Fibroblast of mammary gland (primary cell): ENCODE data around the gene KLHL40.
A peak's percentile ranks its signal among the peaks of the same experiment; 100 is the strongest.

Experiments used
- DNase-seq: peaks from one replicate; pipeline ENCODE4 v3.0.0-alpha.2; 2010; ENCODE audit warnings: low read depth
- H3K4me3 ChIP-seq: 2 replicates; pipeline ENCODE4 v1.5.1; 2011; ENCODE audit warnings: low read depth, mild to moderate bottlenecking, low read length, moderate library complexity; ENCODE audit not compliant: control insufficient read depth
- TF ChIP-seq, protein P1 (sequence below): conservative IDR thresholded peaks from 2 replicates; pipeline ENCODE4 v1.5.1; 2011; ENCODE audit warnings: low read depth, low read length, inconsistent platforms; ENCODE audit not compliant: control insufficient read depth, insufficient read depth

Gene KLHL40

DNA sequence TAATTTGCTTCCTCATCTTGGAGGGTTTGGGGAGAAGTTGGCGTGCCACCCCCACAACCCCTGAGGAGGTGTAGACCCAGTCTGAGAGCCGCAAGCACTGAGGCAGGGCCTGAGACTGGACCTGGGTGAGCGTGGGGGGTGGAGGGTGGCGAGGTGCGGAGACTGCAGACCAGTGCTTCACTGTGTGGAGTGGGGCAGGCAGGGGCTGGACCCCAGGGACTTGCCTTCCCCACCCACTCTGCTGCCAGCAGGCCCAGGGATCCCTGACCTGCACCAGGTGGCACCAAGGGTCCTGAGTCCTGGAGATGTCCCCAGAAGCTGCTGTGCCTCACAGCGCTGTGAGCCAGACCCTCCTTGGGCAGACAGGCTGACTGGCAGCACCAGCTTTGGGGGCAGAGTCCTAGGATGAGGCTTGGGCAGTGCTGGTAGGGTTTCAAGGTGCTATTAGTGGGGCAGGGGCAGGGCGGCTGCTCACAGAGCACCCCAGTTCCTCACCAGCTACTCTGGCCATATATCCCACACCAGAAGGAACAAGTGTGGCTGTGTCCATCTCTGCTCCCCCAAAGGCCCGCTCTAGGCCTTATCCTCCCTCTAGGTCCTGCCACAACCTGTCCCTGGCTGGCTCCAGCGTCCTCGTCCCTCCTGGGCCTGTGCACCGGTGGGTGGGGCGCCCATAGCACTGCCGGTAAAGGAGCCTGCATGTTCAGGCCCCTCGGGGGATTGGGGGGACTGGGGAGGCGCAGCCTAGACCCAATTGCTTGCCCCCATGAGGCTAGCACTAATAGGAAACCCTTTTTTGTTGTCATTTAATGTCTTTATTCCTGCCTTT is 20.1 kb upstream of the KLHL40 start:
- no peak for DNase-seq
- TF ChIP-seq, protein P1, sequence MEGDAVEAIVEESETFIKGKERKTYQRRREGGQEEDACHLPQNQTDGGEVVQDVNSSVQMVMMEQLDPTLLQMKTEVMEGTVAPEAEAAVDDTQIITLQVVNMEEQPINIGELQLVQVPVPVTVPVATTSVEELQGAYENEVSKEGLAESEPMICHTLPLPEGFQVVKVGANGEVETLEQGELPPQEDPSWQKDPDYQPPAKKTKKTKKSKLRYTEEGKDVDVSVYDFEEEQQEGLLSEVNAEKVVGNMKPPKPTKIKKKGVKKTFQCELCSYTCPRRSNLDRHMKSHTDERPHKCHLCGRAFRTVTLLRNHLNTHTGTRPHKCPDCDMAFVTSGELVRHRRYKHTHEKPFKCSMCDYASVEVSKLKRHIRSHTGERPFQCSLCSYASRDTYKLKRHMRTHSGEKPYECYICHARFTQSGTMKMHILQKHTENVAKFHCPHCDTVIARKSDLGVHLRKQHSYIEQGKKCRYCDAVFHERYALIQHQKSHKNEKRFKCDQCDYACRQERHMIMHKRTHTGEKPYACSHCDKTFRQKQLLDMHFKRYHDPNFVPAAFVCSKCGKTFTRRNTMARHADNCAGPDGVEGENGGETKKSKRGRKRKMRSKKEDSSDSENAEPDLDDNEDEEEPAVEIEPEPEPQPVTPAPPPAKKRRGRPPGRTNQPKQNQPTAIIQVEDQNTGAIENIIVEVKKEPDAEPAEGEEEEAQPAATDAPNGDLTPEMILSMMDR: no peak
- no peak overlapping the region for H3K4me3 ChIP-seq

DNA sequence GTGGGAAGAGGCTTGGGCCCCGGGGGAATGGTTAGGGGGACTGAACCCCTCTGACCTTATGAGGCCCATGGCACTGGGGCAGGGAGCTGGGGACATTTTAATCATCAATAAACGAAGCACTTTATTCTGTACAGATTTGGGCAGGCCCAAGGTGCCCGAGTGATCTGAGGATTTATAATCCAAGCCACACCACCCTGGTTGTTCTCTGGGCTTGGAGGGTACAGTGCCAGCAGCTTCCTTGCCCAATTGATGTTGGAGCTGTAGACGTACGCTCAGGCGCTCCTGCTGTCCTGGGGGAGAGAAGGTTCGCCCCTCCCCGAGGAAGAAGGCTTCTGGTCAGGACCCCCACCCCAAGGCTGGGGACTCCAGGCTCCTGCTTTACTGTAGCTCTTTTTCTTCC is 19.3 kb upstream of the KLHL40 start:
- TF ChIP-seq, protein P1: no peak
- no peak for DNase-seq
- H3K4me3 ChIP-seq: no peak overlapping the region

DNA sequence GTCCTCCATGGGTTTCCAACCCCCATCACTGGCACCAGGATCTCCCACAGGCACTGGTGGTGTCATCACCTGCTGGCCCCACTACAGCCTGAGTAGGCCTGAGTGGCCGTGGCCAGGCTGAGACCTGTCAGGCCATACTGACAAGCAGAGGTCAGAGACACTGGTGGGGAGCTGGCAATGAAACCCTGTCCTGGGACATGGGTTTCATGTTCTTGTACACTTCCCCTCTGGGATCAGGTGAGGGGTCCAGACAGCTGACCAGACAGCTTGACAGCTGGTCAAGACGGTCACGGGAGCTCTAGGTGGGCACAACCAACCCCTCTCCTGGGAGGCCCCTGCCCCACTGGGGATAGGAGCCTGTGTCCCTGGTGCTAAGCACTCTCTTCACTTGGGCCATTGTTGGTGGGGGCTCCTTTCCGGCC is 18.7 kb upstream of the KLHL40 start:
- TF ChIP-seq, protein P1: no peak
- H3K4me3 ChIP-seq: no peak overlapping the region
- no peak for DNase-seq

DNA sequence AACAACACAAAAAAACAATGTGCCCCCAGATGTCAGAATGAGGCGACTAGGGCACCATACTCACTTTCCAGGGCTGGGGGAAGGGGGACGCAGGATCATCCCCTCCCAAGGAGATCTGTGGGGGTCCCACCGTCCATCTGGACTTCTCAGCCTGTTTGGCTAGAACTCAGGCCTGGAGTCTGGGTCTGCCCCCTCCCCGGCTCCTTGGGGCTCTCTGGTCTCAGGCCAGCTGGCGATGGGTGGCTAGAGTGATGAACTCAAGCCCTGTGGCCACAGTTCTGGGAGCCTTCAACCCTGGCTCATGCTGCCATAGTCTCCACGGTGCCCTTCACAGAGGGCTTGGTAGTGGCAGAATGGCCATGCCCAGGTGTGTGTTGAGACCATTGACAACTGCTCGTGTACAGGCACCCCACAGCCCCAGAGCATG is 18.2 kb upstream of the KLHL40 start:
- DNase-seq: no peak
- H3K4me3 ChIP-seq: no peak overlapping the region
- TF ChIP-seq, protein P1: no peak

DNA sequence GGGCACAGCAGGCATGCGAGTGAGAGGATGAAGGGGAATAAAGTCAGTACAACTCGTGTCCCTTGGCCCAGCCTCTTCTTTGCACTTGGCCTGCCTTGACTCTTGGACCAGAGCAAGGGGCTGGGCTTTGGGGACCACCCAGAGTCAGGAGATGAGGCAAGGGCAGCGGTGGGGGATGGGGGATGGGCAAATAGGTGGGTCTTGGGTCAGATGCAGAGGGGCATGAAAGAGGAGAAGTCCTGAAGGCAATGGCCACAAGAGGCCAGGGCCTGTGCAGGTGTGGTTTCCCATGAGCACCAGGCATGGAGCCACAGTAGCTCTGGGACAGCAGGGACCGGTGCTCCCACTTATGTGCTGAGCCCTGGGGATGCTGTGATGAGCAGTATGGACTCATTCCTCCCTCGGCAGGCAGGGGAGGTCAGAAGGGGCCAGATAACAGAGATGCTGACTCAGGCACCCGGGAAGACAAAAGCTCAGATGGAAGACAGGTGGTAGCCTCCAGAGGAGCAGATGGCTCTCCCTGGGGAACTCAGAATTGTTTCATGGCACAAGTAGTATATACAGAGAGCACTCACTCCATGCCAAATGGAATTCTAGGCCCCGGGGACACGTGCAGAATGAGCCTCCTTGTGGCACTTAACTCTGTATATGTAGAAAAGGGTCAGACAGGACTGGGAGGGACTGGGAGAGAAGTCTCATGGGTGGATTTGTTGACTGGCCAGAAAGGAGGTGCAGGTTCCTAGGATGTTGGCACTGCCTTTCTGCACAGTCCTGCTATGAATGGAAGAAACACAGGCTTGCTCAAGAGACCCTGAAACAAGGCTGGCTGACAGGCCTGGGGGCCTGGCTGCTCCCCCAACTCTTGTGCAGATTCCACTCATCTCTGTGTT is 17.6 kb upstream of the KLHL40 start:
- TF ChIP-seq, protein P1: no peak
- no peak overlapping the region for H3K4me3 ChIP-seq
- peak; percentile 41 for DNase-seq

DNA sequence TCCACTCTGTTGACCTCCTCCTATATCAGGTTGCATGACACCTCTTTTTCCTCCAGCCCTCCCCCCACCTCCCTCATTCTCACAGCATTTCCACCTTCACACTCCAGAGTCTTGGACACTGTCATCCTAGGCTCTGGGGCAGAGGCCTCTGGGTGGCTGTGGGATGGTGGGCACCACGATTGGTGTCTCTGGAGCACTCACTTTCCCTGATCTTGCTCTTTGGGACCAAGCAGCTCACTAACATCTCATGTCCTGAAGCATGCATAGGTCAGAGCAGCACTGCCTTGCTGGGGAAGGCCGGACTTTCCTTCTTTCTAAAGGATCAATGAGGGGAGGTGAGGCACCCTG is 16.9 kb upstream of the KLHL40 start:
- no peak overlapping the region for H3K4me3 ChIP-seq
- TF ChIP-seq, protein P1: no peak
- DNase-seq: no peak
